HG03196 (cell line): ENCODE data around the gene KIAA0930.

Experiments
- ATAC-seq: cut with Tn5 transposase; IDR thresholded peaks from one replicate; pipeline ENCODE4 v1.9.1; 2021; ENCODE audit not compliant: unreplicated experiment

The KIAA0930 gene

DNA sequence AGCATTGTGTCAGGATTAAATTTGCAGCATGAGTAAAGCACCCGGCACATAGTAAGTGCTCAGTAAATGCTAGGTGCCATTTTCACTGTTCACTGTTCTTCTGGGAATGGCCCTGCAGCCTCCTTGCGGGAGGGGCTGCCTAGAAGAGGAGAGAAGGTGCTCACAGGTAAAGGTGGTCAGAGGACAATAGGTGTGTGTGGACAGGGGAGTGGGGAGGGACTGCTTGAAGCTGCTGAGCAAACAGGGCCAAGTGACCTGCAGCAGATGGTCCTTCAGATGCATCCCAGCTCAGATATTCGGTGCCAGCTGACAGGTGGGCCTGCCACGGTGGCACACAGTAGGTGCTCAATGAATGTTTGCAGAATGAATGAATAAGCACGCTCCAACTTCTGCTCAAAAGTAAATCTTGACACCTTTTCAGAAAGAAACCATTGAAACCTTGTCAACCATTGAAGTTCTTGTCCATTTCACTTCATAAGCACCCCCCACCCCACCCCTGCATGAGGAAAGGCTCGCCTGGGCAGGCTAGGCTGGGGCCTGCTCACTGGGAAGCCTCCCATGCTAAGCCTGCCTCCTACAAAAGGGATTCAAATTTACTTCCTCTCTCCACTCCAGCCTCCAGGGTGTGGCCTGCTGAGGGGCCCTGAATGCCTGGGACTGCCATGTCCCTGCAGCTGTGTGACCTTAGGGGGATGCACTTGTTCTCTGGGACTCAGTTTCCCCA lies 1.6 kb downstream of the KIAA0930 start:
- no peak for ATAC-seq

DNA sequence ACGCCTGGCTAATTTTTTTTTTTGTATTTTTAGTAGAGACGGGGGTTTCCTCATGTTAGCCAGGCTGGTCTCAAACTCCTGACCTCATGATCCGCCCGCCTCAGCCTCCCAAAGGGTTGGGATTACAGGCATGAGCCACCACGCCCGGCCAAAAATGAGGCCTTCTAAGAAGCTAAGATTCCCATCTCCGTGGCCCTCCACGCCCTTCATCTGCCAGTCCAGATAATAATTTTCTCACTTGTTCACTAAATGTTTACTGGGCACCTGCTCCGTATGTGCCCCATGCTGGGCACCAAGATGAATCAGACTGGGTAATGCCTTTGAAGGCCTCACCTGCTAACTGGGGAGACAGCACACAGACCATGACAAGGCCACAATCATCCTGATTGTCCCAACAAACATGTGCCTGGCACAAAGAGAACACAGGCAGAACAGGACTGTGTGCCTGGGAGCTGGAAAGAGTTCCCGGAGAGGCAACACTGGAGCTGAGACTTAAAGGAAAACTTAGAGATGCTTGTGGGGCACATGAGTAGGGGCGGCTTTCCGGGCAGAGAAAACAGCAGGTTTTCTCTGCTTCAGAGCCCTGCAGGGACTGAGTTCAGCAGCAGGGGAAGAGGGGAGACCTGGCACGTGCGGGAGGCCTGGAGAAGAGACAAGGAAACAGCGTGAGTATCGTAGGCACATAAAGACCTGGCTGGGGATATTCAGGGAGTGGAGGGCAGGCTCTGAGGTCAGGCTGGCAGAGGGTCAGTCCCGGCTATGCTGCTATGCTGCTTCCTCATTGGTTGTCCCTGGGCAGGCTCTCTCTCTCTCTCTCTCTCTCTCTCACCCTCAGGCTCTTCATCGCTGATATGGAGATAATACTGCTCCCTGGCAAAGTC lies 2.4 kb downstream of the KIAA0930 start:
- ATAC-seq = no peak

DNA sequence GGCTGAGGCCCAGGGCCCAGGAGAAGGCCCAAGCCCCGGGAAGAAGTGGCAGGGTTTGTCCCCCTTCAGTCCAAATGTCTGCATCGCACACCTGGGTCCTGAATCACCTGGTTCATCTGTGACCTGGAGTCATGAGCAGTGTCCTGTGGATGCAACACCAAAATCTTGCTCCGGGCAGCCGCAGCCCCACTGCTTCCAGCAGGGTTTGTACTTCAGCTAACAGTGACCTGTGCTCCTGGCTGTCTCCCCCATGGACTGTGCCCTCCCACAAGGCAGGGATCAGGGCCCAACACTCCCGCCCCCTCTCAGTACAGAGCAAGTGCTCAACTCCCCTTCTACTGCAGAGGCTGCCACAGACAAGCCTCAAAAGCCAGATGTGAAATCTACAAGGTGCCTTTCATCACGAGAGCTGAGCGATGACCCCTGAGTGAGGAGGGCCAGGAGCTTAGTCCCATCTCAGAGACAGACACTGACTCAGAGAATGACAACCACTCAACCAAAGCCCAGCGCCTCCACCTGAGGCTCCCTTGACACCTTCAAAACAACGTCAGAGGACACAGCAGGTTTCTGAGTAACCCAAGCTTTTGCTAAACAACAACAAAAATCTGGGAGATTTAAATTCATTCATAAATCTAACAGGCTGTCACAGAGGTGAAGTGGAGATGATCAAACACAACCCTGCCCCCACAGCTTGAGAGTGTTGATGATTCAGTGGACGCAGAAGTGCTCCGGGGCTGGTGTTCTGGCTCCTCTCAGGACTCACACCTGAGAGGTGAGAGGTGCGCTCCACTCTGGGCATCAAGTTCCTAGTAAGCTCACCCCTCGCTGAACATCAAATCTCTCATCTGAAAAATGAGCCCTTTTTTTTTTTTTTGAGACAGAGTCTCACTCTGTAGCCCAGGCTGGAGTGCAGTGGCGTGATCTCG lies 3.4 kb downstream of the KIAA0930 start:
- no peak for ATAC-seq

DNA sequence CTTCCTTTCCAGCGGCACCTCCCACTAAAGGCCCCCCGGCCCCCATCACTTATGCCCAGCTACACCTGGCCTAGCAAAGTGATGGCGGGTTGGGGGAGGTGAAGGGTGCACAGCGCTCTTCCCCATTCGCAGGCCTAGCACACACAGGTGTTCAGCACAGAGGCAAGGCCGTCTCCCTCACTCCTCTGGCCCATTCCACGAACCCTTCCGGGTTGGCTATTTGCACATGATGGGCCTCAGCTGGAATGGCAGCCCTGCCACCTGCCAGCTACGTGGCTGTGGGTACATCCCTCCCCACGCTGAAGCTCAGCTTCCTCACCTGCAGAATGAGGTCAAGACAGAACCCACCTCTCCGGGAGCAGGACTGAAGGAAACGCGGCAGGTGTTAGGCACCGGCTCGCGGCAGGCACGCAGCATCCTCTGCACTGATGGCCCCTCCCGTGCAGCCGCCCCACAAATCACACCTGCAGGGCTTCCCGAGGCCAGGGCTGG lies 4.8 kb downstream of the KIAA0930 start:
- ATAC-seq = peak; percentile 4

DNA sequence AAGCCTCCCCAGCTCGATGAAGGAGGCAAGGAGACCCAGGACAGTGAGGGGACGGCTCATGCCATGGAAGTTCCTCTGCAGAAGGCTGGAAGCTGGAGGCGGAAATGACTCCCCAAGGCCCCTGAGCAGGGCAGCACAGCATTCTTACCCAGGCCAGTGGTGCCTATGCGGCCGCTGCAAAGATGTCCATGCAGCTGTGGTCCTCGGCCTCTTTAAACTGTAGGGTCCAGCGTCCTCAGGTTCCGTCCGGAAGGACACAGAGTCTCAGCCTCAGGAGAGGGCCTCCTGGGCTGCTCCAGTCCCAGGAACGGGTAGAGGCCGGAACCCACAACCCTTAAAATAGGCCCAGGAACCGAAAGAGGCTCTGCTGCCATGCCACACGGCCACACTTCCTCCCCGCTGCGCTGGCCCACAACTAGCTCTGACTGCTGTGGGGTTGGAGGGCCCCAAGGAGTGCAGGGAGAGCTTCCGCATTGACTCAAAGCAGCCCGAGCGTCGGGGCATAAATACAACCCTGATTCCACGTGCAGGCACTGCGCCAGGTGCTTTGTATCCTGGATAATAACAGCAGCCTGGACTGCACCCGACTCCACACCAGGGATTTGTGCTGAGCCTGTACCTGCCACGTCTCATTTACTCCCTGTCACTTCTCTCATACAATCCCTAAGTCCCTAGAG lies 5.5 kb downstream of the KIAA0930 start:
- peak; percentile 63 for ATAC-seq

DNA sequence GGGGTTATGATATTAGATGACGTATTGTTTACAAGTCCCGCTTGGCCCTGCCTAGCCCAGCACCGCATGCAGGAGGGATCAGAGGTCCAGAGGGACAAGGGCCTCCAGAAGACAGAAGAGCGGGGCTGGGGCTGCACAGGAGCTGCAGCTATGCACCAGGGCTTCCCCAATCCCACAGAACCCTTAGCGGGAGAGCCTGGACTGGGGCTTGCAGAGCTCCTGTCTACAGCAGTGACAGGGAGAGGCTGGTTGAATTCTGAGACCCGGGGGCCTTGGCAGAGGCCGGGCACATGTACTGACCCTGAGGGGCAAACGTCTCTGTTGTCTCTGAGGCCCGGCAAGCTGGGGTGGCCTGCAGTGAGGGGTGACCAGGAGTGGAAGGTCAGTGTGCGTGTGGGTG lies 6.9 kb downstream of the KIAA0930 start:
- ATAC-seq = no peak

DNA sequence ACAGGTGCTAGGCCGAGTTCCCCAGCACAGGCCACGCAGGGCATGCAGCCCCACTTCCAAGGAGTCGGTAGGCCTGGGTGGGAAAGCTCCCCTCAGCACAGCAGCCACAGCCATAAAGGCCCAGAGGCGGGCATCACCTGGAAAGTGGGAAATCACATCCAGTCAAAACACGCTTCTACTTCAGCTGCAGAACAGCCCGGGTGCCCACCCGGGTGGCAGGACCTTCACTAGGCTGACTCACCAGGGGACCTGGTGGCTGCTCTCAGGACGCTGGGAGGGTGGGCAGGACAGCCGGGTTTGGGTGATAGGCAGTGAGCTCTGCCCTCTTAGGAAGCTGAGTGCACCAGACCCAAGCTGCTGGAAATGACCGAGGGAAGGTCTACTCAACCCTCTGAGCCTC lies 7.3 kb downstream of the KIAA0930 start:
- ATAC-seq = no peak

DNA sequence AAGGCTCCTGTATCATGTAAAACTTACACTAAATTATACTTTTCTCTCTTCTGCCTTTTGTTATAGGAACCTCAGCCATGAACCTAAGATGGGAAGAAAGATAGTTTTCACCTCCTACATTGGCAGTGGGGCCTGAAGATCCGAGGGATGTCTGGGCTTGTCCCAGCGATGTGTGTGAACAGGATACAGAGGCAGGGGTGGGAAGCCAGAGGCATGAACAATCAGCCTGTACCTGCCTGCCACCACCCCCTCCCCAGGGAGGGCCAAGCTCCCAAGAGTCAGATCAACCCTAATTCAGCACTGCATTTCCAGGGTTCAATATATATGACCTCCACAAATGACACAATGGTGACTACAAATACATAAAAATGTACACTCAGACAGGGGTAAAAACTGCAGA lies 9.4 kb downstream of the KIAA0930 start:
- ATAC-seq = no peak

DNA sequence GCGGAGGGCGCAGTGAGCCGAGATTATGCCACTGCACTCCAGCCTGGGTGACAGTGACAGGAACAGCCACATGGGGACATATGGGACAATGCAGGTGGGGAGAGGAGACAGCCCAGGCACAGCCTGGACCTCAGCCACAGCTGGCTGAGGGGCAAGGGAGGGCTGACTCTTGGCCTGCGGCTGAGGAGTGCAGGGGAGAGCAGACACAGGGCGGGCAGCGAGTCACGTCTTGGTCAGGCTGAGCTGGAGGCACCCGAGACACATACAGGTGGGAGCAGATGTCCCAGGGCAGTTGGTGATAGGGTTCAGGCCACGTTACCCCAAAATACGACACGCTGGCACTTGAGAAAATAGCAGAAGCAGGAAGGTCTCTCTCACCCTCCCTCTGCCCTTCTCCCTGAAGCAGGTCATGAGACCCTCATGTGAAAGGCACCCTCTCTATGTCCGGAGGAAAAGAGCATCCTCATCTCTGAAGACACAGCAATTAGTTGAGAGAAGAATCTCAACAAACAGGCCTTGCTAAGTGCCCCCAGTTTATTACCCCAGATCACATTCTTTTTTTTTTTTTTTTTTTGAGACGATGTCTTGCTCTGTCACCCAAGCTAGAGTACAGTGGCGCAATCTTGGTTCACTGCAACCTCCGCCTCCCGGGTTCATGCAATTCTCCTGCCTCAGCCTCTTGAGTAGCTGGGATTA lies 10.5 kb downstream of the KIAA0930 start:
- no peak for ATAC-seq

DNA sequence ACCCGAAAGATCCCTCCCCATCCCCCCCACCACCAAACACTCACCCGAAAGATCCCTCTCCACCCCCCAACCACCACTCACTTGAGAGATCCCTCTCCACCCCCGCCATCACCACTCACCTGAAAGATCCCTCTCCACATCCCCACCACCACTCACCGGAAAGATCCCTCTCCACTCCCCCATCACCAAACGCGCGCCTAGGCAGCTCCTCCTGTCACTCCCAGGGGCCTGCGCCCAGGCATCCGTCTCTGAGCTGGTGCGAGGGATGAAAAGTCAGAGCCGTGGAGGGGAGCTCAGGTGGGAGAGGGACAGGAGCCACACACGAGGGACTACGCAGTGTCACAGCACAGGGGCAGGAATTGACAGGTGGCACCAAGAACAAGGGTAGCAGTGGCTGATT lies 11.5 kb downstream of the KIAA0930 start:
- ATAC-seq = no peak

DNA sequence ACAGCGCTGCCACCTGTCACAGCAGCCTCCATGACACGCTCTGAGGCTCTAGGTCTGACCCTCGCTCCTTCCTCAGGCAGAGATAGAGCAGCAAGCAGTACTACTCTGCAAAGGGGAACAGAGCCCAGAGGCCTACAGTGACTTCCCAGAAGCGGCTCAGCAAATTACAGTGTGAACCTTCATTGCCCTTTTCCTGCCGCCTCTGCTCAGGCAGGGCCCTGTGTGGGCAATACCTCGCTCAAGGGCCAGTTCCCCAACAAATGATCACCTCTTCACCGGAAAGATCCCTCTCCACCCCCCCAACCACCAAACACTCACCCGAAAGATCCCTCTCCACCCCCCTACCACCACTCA lies 12.3 kb downstream of the KIAA0930 start:
- no peak for ATAC-seq

DNA sequence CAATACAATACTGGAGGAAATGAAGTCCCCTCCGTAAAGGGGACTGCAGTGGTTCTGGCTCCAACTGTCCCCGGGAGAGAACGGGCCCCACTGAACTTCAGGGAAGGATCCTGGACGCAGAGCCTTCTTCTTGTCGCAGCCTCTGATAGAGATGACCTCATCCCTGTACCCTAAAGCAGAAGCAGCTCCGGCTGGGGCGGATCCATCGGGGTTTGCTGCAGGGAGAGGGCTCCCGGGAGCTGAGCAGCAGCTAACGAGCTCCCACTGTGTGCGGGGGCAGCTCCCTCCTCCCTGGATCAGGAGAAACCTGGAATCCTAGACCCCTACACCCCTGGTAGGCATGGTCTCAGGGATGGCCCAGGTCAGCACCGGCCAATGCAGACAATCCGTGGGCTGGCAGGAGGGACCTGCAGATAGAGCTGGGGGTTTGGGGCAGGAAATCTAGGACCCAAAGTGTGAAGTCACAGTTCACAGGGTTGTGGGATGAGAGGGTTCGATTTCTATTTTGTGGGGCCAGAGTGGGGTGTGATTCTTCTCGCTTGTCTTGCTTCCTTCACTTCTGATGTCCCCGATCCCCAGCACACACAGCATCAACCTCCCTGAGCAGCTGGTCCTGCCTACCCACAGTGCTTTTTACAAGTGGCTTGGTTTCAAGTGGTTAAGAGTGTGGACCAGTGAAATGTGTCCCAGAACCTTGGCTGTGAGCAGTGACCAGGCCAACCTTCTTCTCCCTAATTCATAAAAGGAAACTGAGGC lies 12.9 kb downstream of the KIAA0930 start:
- ATAC-seq = no peak

DNA sequence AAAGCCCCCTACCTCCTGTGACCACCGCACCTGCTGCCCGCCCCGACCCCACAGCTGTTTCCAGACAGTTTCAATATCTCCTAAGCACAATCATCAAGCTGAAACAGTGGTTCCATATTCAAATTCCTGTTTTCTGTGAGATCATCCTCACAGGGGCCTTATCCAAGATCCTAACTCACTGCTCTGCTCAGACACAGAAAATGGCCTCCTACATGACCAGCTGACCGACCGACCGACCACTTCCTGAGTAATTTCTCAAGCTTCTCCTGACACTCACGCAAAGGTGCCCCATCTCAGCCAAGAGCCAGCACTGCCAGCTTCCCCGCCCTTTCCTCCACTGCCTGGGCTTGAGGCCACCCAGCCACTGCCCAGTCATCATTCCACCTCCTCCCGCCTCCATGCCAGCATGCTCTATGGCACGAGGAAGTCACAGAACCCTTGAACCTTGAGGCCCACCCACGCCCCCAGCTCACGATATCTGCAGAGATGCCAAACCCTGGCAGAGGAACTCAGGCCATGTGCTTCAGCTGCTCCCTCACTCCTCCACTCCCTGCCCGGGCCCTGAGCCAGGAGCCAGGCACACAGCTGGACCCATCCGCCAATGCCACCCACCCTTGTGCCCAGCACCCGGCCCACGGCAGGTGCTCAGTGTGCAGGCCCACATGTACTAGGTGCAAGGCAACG lies 14.0 kb downstream of the KIAA0930 start:
- no peak for ATAC-seq

DNA sequence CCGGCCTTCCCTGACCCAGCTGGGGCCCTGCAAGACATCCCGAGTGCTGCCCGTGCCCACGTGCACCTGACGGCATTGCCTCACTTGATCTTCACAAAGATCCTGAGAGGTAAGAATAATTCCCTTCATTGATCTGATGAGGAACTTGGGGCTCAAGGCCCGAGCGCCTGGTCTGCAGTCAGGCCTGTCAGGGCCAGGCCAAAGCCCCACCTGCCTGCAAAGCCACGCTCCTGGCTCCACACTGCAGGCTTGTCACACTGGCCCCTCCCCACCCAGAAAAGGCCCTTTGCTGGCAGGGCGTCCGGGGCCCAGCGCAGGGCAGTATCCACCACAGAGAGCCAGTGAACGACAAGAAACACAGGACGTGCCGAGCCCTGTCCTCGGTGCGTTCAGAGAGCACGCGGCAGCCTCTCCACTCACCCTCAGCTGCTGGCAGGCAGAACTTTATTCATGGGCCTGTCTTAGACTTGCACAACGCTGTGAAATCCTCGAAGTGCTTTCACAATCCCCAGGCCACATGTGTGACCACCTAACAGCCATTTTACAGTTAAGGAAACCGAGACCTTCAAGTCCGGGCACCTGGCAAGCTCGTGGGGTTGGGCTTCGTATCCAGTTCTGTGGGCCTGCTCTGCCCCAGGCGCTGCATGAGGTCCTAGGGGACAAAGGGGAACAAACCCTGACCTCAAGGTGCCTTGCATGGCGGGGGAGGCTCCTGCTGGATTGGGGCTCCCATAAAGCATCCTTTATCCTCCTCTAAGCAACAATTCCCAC lies 14.8 kb downstream of the KIAA0930 start:
- ATAC-seq = no peak

DNA sequence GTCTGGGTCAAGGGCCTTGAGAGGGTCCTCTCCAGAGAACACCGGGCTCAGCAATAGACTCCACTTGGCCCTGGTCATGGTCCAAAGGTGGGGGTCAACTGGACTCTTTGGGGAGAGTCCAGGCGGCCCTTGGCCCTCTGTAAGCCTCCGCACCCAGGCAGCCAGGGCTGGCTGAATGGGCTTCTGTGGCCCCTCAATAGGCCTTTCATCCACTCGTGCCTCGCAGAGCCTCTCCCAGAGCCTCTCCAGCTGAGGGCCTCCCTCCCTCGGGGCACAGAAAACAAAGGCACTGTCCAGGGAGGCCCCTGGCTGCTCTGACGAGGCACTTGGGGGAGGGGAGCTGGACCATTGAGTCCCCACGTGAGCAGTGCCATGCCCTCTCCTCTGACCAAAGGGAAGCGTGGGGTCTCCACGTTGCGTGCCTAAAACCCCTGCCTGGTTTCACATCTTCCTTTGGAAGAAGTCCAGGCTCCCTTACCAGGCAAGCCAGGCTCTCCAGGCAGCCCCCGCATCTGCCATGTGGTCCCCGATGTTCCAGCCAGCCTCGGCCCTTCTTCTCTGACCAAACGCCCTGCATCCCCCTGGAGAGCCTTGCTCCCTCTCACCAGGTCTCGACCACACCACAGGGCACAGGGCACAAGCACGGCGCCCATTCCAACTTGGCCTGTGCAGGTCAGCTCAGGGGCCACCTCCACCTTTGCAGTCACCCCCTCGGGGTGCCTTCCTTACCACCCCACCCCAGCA lies 15.5 kb downstream of the KIAA0930 start:
- ATAC-seq = no peak

DNA sequence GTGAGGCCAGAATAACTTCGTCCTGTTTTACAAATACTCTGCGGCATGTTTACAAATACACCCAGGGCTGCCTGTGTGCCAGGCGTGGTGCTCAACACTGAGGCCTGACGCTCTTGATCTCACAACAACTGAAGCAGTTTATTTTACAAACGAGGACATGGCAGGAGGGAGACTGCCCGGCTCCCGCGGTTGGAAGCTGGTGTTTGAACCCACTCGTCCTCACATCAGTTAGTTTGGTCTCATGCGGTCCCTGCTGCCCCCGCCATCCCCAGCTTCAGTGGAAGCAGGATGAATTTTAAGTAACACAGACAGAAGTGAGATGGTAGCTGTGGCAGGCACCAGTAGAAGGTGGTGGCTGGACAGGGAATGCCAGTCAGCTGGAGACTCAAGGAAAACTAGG lies 16.4 kb downstream of the KIAA0930 start:
- ATAC-seq = no peak
